HG03066 (cell line): ENCODE results near the gene LGALS3BP.

ENCODE experiments used
- ATAC-seq: cut with Tn5 transposase; IDR thresholded peaks from one replicate; pipeline ENCODE4 v1.9.1; 2021; ENCODE audit warnings: low read depth; ENCODE audit not compliant: unreplicated experiment

LGALS3BP gene

DNA sequence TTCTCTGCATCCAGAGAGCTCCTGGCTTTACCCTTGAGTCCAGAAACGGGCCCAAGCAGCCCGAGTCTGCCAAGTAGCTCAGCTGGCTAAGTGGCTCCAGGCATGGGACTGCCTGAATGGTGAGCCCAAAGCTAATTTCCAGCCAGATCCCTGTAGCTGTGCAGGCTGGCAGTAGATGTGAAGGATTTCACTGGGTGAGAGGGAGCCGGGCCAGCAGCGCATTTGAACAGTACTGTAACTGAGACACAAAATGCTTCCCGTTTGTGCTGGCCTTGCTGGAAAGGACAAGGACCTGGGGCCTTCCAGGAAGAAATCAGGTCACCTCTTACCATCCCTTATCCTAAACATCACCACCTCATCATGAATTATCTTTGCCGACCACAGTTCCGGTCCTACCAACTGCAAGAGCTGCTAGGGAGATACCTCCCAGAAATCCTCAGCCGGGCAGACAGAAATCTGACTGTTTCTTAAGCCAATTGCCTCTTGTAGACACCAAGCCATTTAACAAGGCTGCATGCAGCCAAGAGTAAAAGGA is 58.2 kb downstream of the LGALS3BP start:
- ATAC-seq = no peak
